ENCODE measurements around the gene ZRANB1. TPM values are rescaled to one million over a fixed set of nuclear protein-coding genes. Genes with fewer than 3 reads are reported as not detected.

ZRANB1 gene
- total RNA-seq, 2 experiments from 2014 or later, result 14.5 to 17.0 TPM

- TF ChIP-seq EZH2phosphoT487 (IDR thresholded peaks at IDR 0.05; ENCODE audit: borderline replicate concordance, low read depth, low read length) (no peak), CTCF (conservative IDR thresholded peaks at IDR 0.05; ENCODE audit: low read length) (no peak)
- DNase-seq (ENCODE audit: low spot score), result no peak
- intact Hi-C loops (cut with micrococcal nuclease; ENCODE audit: unreplicated experiment), result loop anchor here (5.0 kb wide), 1 partner anchor 72 kb away; no protein-coding TSS in a partner anchor
- Histone ChIP-seq H3K4me3 (ENCODE audit: low read depth, low read length, poor library complexity, severe bottlenecking) (no peak overlapping the region), H3K4me1 (ENCODE audit: insufficient read depth, low read length, poor library complexity, severe bottlenecking) (peaks cover 33% of the 10 kb centered on the region), H4K20me1 (ENCODE audit: insufficient read depth, low read length) (no peaks in the 10 kb centered on the region), H3K9me3 (ENCODE audit: low read length) (no peaks in the 10 kb centered on the region), H3K79me2 (ENCODE audit: insufficient read depth, low read depth, low read length) (no peaks in the 10 kb centered on the region), H3K9me2 (ENCODE audit: insufficient read depth, low read length) (no peaks in the 10 kb centered on the region), H3K36me3 (ENCODE audit: insufficient read depth, low read length) (peaks cover 37% of the 10 kb centered on the region), H3K27ac (ENCODE audit: low read depth, low read length, poor library complexity, severe bottlenecking) (peak overlapping the region; percentile 73), H2AFZ (ENCODE audit: low read length) (no peak overlapping the region), H3K4me2 (ENCODE audit: low read length) (peak overlapping the region; percentile 52)
- ChIA-PET POLR2A (interaction anchor here (0.6 to 1.3 kb wide), 7 partner anchors 20 to 912 kb away, joined by 3 to 5 read pairs (median 4); no protein-coding TSS in a partner anchor), CTCF (ENCODE audit: unreplicated experiment) (no interaction called here)
- BruUV-seq (replicated peaks), result no TSS peak
These were observed 47.6 kb downstream of the ZRANB1 start for GRCh38 chr10:124989526-124989925.

GRCh38 chr10:124990671-124991625 is 49.0 kb downstream of the ZRANB1 start:
- ChIA-PET POLR2A (interaction anchor here (1.3 kb wide), 1 partner anchor 250 kb away, joined by 5 read pairs; no protein-coding TSS in a partner anchor), CTCF (ENCODE audit: unreplicated experiment) (no interaction called here)
- H3K79me2 ChIP-seq (ENCODE audit: insufficient read depth, low read depth, low read length), result no peaks in the 10 kb centered on the region
- no peaks in the 10 kb centered on the region for H3K9me2 ChIP-seq (ENCODE audit: insufficient read depth, low read length)
- no peak overlapping the region for H3K27ac ChIP-seq (ENCODE audit: low read depth, low read length, poor library complexity, severe bottlenecking)
- no peak overlapping the region for H3K4me3 ChIP-seq (ENCODE audit: low read depth, low read length, poor library complexity, severe bottlenecking)
- TF ChIP-seq CTCF (conservative IDR thresholded peaks at IDR 0.05; ENCODE audit: low read length), result no peak
- no peak for TF ChIP-seq EZH2phosphoT487 (IDR thresholded peaks at IDR 0.05; ENCODE audit: borderline replicate concordance, low read depth, low read length)
- peaks cover 33% of the 10 kb centered on the region for H3K4me1 ChIP-seq (ENCODE audit: insufficient read depth, low read length, poor library complexity, severe bottlenecking)
- no TSS peak for BruUV-seq (replicated peaks)
- no peak overlapping the region for H2AFZ ChIP-seq (ENCODE audit: low read length)
- intact Hi-C loops (cut with micrococcal nuclease; ENCODE audit: unreplicated experiment), result no loop called here
- no peaks in the 10 kb centered on the region for H4K20me1 ChIP-seq (ENCODE audit: insufficient read depth, low read length)
- no peak for DNase-seq (ENCODE audit: low spot score)
- H3K9me3 ChIP-seq (ENCODE audit: low read length), result no peaks in the 10 kb centered on the region
- H3K4me2 ChIP-seq (ENCODE audit: low read length), result no peak overlapping the region
- H3K36me3 ChIP-seq (ENCODE audit: insufficient read depth, low read length), result peaks cover 23% of the 10 kb centered on the region

Measured in OCI-LY7 (cell line).